Neural cell (in vitro differentiated cells): Measurements from ENCODE around the gene MCFD2.

Source experiments
- EP300 ChIP-seq: fragments of 450-650 bp; conservative IDR thresholded peaks from 2 replicates; pipeline ENCODE4 v1.6.1; 2014; ENCODE audit warnings: antibody characterized with exemption, mild to moderate bottlenecking, moderate library complexity; ENCODE audit not compliant: poor library complexity, severe bottlenecking
- EZH2 ChIP-seq: fragments of 200-600, 300-800 bp; shearing (Covaris generic), sonication (generic); IDR thresholded peaks from 2 replicates; pipeline ENCODE4 v1.6.1; 2014; ENCODE audit warnings: antibody characterized with exemption, low read length, borderline replicate concordance, mild to moderate bottlenecking; ENCODE audit not compliant: insufficient read depth, poor library complexity, severe bottlenecking
- MXI1 ChIP-seq: fragments of 450-650 bp; conservative IDR thresholded peaks from 2 replicates; pipeline ENCODE4 v1.6.1; 2014; ENCODE audit warnings: antibody characterized with exemption, mild to moderate bottlenecking; ENCODE audit not compliant: poor library complexity, severe bottlenecking
- POLR2AphosphoS5 ChIP-seq: IDR thresholded peaks from 2 replicates; pipeline ENCODE4 v1.6.1; 2012
- TAF1 ChIP-seq: IDR thresholded peaks from 2 replicates; pipeline ENCODE4 v1.6.1; 2012; ENCODE audit warnings: low read depth
- TF ChIP-seq, protein P1 (sequence below): fragments of 450-650 bp; IDR thresholded peaks from 2 replicates; pipeline ENCODE4 v1.5.1; 2014; ENCODE audit warnings: antibody characterized with exemption, mild to moderate bottlenecking, moderate library complexity; ENCODE audit not compliant: poor library complexity, severe bottlenecking
- TF ChIP-seq, protein P2 (sequence below): IDR thresholded peaks from 2 replicates; pipeline ENCODE4 v1.6.1; 2012; ENCODE audit warnings: borderline replicate concordance

DNA sequence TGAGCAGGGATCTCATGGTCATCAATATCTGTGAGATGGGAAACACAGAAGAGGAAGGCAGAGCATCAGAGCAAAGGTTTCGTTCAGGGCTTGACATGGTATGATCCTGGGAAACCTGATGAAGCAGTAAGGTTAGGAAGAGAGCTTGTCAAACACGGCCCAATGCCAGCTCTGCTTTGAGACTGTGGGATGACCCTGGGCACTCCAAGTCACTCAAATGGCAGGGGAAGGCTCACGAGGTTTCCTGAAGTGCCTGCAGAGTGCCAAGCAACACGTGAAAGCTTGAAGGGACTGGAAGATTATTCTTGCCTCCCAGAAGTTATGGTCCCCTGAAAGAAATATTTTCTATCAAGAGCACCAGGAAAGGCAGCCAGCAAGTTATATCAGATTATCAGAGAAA is 6.5 kb downstream of the MCFD2 start:
- TF ChIP-seq EZH2: no peak
- TF ChIP-seq, protein P1, sequence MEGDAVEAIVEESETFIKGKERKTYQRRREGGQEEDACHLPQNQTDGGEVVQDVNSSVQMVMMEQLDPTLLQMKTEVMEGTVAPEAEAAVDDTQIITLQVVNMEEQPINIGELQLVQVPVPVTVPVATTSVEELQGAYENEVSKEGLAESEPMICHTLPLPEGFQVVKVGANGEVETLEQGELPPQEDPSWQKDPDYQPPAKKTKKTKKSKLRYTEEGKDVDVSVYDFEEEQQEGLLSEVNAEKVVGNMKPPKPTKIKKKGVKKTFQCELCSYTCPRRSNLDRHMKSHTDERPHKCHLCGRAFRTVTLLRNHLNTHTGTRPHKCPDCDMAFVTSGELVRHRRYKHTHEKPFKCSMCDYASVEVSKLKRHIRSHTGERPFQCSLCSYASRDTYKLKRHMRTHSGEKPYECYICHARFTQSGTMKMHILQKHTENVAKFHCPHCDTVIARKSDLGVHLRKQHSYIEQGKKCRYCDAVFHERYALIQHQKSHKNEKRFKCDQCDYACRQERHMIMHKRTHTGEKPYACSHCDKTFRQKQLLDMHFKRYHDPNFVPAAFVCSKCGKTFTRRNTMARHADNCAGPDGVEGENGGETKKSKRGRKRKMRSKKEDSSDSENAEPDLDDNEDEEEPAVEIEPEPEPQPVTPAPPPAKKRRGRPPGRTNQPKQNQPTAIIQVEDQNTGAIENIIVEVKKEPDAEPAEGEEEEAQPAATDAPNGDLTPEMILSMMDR: no peak
- TF ChIP-seq TAF1: no peak
- no peak for TF ChIP-seq POLR2AphosphoS5
- TF ChIP-seq, protein P2, sequence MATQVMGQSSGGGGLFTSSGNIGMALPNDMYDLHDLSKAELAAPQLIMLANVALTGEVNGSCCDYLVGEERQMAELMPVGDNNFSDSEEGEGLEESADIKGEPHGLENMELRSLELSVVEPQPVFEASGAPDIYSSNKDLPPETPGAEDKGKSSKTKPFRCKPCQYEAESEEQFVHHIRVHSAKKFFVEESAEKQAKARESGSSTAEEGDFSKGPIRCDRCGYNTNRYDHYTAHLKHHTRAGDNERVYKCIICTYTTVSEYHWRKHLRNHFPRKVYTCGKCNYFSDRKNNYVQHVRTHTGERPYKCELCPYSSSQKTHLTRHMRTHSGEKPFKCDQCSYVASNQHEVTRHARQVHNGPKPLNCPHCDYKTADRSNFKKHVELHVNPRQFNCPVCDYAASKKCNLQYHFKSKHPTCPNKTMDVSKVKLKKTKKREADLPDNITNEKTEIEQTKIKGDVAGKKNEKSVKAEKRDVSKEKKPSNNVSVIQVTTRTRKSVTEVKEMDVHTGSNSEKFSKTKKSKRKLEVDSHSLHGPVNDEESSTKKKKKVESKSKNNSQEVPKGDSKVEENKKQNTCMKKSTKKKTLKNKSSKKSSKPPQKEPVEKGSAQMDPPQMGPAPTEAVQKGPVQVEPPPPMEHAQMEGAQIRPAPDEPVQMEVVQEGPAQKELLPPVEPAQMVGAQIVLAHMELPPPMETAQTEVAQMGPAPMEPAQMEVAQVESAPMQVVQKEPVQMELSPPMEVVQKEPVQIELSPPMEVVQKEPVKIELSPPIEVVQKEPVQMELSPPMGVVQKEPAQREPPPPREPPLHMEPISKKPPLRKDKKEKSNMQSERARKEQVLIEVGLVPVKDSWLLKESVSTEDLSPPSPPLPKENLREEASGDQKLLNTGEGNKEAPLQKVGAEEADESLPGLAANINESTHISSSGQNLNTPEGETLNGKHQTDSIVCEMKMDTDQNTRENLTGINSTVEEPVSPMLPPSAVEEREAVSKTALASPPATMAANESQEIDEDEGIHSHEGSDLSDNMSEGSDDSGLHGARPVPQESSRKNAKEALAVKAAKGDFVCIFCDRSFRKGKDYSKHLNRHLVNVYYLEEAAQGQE: no peak
- no peak for TF ChIP-seq EP300
- TF ChIP-seq MXI1: no peak
